CD8-positive, alpha-beta memory T cell (primary cell): Measurements from ENCODE around the gene HBS1L. TPM values are rescaled to one million over a fixed set of nuclear protein-coding genes. Genes with fewer than 3 reads are reported as not detected.
A peak's percentile ranks its signal among the peaks of the same experiment; 100 is the strongest.

Experiments used
- CTCF ChIA-PET: fragments of 350-600 bp; sonication (Branson Sonifier 250); formaldehyde crosslinking; loops from one replicate; lab custom pipeline; 2021; ENCODE audit warnings: antibody characterized with exemption; lab: Charles Lee
- POLR2A ChIA-PET: fragments of 350-600 bp; sonication (Branson Sonifier 250); formaldehyde crosslinking; loops from one replicate; lab custom pipeline; 2021; ENCODE audit warnings: antibody characterized with exemption; lab: Charles Lee
- DNase-seq, 5 donors: peaks; one replicate each; pipeline versions ENCODE4 v3.0.0 to v3.0.0-alpha.2; 2020 to 2022; ENCODE audit warnings: mixed read lengths in 1 of 5
- H3K27ac ChIP-seq: one replicate; pipeline ENCODE4 v1.7.0; 2013; ENCODE audit warnings: low read depth, mild to moderate bottlenecking, low read length, moderate library complexity
- H3K27me3 ChIP-seq: 2 replicates; pipeline ENCODE4 v1.7.0; 2013; ENCODE audit warnings: low read length, mild to moderate bottlenecking; ENCODE audit not compliant: insufficient read depth, poor library complexity, severe bottlenecking
- H3K36me3 ChIP-seq: 2 replicates; pipeline ENCODE4 v1.7.0; 2013; ENCODE audit warnings: mild to moderate bottlenecking, low read length, moderate library complexity; ENCODE audit not compliant: insufficient read depth
- H3K4me1 ChIP-seq: 2 replicates; pipeline ENCODE4 v1.7.0; 2013; ENCODE audit warnings: mild to moderate bottlenecking, low read length, moderate library complexity; ENCODE audit not compliant: insufficient read depth
- H3K4me3 ChIP-seq: 2 replicates; pipeline ENCODE4 v1.7.0; 2013; ENCODE audit warnings: mild to moderate bottlenecking, low read length
- H3K9me3 ChIP-seq: 2 replicates; pipeline ENCODE4 v1.7.0; 2013; ENCODE audit warnings: mild to moderate bottlenecking, low read length
- H3K27ac Mint-ChIP-seq, 8 donors: one replicate each; pipeline ENCODE4 v1.8.0; 2020 to 2021; ENCODE audit warnings: mixed read lengths in 8 of 8, mild to moderate bottlenecking in 6 of 8, inconsistent platforms in 3 of 8, moderate library complexity in 3 of 8
- H3K27me3 Mint-ChIP-seq, 2 donors: one replicate each; pipeline ENCODE4 v1.8.0; 2020 to 2021; ENCODE audit warnings: mixed read lengths in 2 of 2, mild to moderate bottlenecking in 1 of 2, moderate library complexity in 1 of 2
- H3K36me3 Mint-ChIP-seq, 3 donors: one replicate each; pipeline ENCODE4 v1.8.0; 2020 to 2021; ENCODE audit warnings: mixed read lengths in 3 of 3, inconsistent platforms in 1 of 3, mild to moderate bottlenecking in 1 of 3
- H3K4me1 Mint-ChIP-seq, 3 donors: one replicate each; pipeline ENCODE4 v1.8.0; 2020 to 2021; ENCODE audit warnings: mixed read lengths in 3 of 3, inconsistent platforms in 1 of 3, mild to moderate bottlenecking in 1 of 3
- H3K4me3 Mint-ChIP-seq, 7 donors: one replicate each; pipeline ENCODE4 v1.8.0; 2020 to 2021; ENCODE audit warnings: mixed read lengths in 7 of 7, mild to moderate bottlenecking in 6 of 7, moderate library complexity in 4 of 7, inconsistent platforms in 2 of 7
- H3K9me3 Mint-ChIP-seq, 5 donors: one replicate each; pipeline ENCODE4 v1.8.0; 2020 to 2022; ENCODE audit warnings: mixed read lengths in 5 of 5, mild to moderate bottlenecking in 3 of 5, moderate library complexity in 2 of 5, inconsistent platforms in 1 of 5
- polyA plus RNA-seq: library from polyadenylated mRNA; unstranded; fragments of 300-500 nt; fragmentation: Illumina TruSeq; gene quantifications from one replicate; pipeline ENCODE4 v1.2.3, GENCODE V29; 2021
- total RNA-seq, 2 experiments: library from RNA; stranded (reverse); gene quantifications; one replicate each; pipeline ENCODE4 v1.2.3, GENCODE V29; 2021

HBS1L gene
- total and polyA plus RNA-seq, 3 experiments from 2014 or later, result 45.6 to 147 (median 145) TPM

- H3K9me3 ChIP-seq, result no peaks in the 10 kb centered on the region
- H3K4me3 ChIP-seq, result no peak overlapping the region
- no peaks in the 10 kb centered on the region for H3K36me3 Mint-ChIP-seq
- H3K27ac ChIP-seq, result no peak overlapping the region
- H3K36me3 ChIP-seq, result no peaks in the 10 kb centered on the region
- ChIA-PET CTCF (interaction anchor here (1.0 kb wide), 2 partner anchors 43 to 91 kb away, joined by 3 to 5 read pairs; no protein-coding TSS in a partner anchor), POLR2A (interaction anchor here (1.4 kb wide), 1 partner anchor 10 kb away, joined by 8 read pairs; no protein-coding TSS in a partner anchor)
- no peaks in the 10 kb centered on the region for H3K27me3 ChIP-seq
- peaks cover 54% of the 10 kb centered on the region for H3K4me1 ChIP-seq
- no peak overlapping the region for H3K4me3 Mint-ChIP-seq
- no peaks in the 10 kb centered on the region for H3K9me3 Mint-ChIP-seq
- H3K27me3 Mint-ChIP-seq, result no peaks in the 10 kb centered on the region
- peaks cover 40 to 56% (median 46%) of the 10 kb centered on the region in 3 donors for H3K4me1 Mint-ChIP-seq
- H3K27ac Mint-ChIP-seq, result peak overlapping the region in 1 of 8 donors; percentile 92
- DNase-seq, result no peak
Observed at GRCh38 chr6:135093578-135093977, 39.0 kb upstream of the HBS1L start.

- Histone ChIP-seq H3K27me3 (no peaks in the 10 kb centered on the region), H3K9me3 (no peaks in the 10 kb centered on the region), H3K27ac (no peak overlapping the region), H3K36me3 (no peaks in the 10 kb centered on the region), H3K4me1 (peaks cover 62% of the 10 kb centered on the region), H3K4me3 (no peak overlapping the region)
- no peaks in the 10 kb centered on the region for H3K27me3 Mint-ChIP-seq
- ChIA-PET CTCF (interaction anchor here (0.9 to 1.0 kb wide), 3 partner anchors 44 to 88 kb away, joined by 3 read pairs; partner anchors contain the start of gene MYB), POLR2A (no interaction called here)
- H3K9me3 Mint-ChIP-seq, result no peaks in the 10 kb centered on the region
- no peaks in the 10 kb centered on the region for H3K36me3 Mint-ChIP-seq
- peak overlapping the region in 2 of 8 donors; percentile 49 to 67 for H3K27ac Mint-ChIP-seq
- H3K4me1 Mint-ChIP-seq, result peaks cover 48 to 64% (median 54%) of the 10 kb centered on the region in 3 donors
- H3K4me3 Mint-ChIP-seq, result peak overlapping the region in 1 of 7 donors; percentile 12
- DNase-seq, result no peak
Observed at GRCh38 chr6:135092724-135093123, 38.1 kb upstream of the HBS1L start.

- H3K9me3 Mint-ChIP-seq, result no peaks in the 10 kb centered on the region
- H3K36me3 ChIP-seq, result no peaks in the 10 kb centered on the region
- ChIA-PET CTCF (no interaction called here), POLR2A (no interaction called here)
- H3K27me3 ChIP-seq, result no peaks in the 10 kb centered on the region
- H3K27ac ChIP-seq, result no peak overlapping the region
- peak overlapping the region in 4 of 8 donors; percentile 1 to 59 (median 30) for H3K27ac Mint-ChIP-seq
- H3K4me1 Mint-ChIP-seq, result peaks cover 66 to 83% (median 72%) of the 10 kb centered on the region in 3 donors
- H3K27me3 Mint-ChIP-seq, result no peaks in the 10 kb centered on the region
- H3K4me3 ChIP-seq, result no peak overlapping the region
- H3K4me3 Mint-ChIP-seq, result peak overlapping the region in 1 of 7 donors; percentile 72
- no peaks in the 10 kb centered on the region for H3K36me3 Mint-ChIP-seq
- H3K9me3 ChIP-seq, result no peaks in the 10 kb centered on the region
- peaks cover 80% of the 10 kb centered on the region for H3K4me1 ChIP-seq
- no peak for DNase-seq
Observed at GRCh38 chr6:135090819-135091218, 36.2 kb upstream of the HBS1L start.

GRCh38 chr6:135089901-135090300 is 35.3 kb upstream of the HBS1L start:
- Mint-ChIP-seq H3K4me1 (peaks cover 64 to 76% (median 69%) of the 10 kb centered on the region in 3 donors), H3K9me3 (no peaks in the 10 kb centered on the region), H3K27ac (peak overlapping the region in 2 of 8 donors; percentile 1 to 22), H3K4me3 (peak overlapping the region in 1 of 7 donors; percentile 23), H3K36me3 (no peaks in the 10 kb centered on the region), H3K27me3 (no peaks in the 10 kb centered on the region)
- Histone ChIP-seq H3K36me3 (no peaks in the 10 kb centered on the region), H3K4me3 (no peak overlapping the region), H3K4me1 (peaks cover 76% of the 10 kb centered on the region), H3K27me3 (no peaks in the 10 kb centered on the region), H3K27ac (no peak overlapping the region), H3K9me3 (no peaks in the 10 kb centered on the region)
- DNase-seq, result no peak
- ChIA-PET POLR2A (interaction anchor here (0.6 kb wide), 1 partner anchor 14 kb away, joined by 8 read pairs; no protein-coding TSS in a partner anchor), CTCF (interaction anchor here (0.9 to 4.2 kb wide), 7 partner anchors 13 to 93 kb away, joined by 3 to 23 read pairs (median 4); no protein-coding TSS in a partner anchor)

- DNase-seq, result peak in 3 of 5 donors; percentile 20 to 50 (median 31)
- Mint-ChIP-seq H3K4me1 (peaks cover 56 to 68% (median 61%) of the 10 kb centered on the region in 3 donors), H3K9me3 (no peaks in the 10 kb centered on the region), H3K27ac (peak overlapping the region in 7 of 8 donors; percentile 15 to 93 (median 86)), H3K36me3 (no peaks in the 10 kb centered on the region), H3K4me3 (peak overlapping the region; percentile 71 to 86 (median 84)), H3K27me3 (no peaks in the 10 kb centered on the region)
- Histone ChIP-seq H3K36me3 (no peaks in the 10 kb centered on the region), H3K4me3 (peak overlapping the region; percentile 49), H3K27me3 (no peaks in the 10 kb centered on the region), H3K27ac (peak overlapping the region; percentile 9), H3K4me1 (peaks cover 68% of the 10 kb centered on the region), H3K9me3 (no peaks in the 10 kb centered on the region)
- CTCF ChIA-PET, result interaction anchor here (0.9 to 4.2 kb wide), 15 partner anchors 12 to 94 kb away, joined by 3 to 23 read pairs (median 4); partner anchors contain the start of gene HBS1L
- POLR2A ChIA-PET, result interaction anchor here (0.5 to 1.1 kb wide), 2 partner anchors 11 to 14 kb away, joined by 3 to 4 read pairs; no protein-coding TSS in a partner anchor
Observed at GRCh38 chr6:135088818-135089809, 34.5 kb upstream of the HBS1L start.

GRCh38 chr6:135088281-135088680 is 33.7 kb upstream of the HBS1L start:
- Histone ChIP-seq H3K27ac (no peak overlapping the region), H3K4me1 (peaks cover 60% of the 10 kb centered on the region)
- peak overlapping the region; percentile 55 to 78 (median 71) for H3K4me3 Mint-ChIP-seq

GRCh38 chr6:135087803-135088202 is 33.2 kb upstream of the HBS1L start:
- Histone ChIP-seq H3K27me3 (no peaks in the 10 kb centered on the region), H3K4me1 (peaks cover 55% of the 10 kb centered on the region), H3K9me3 (no peaks in the 10 kb centered on the region), H3K27ac (no peak overlapping the region), H3K36me3 (no peaks in the 10 kb centered on the region), H3K4me3 (peak overlapping the region; percentile 49)
- Mint-ChIP-seq H3K27ac (peak overlapping the region; percentile 74 to 97 (median 92)), H3K27me3 (no peaks in the 10 kb centered on the region), H3K4me1 (peaks cover 48 to 58% (median 53%) of the 10 kb centered on the region in 3 donors), H3K9me3 (peaks cover 0 to 5% (median 2%) of the 10 kb centered on the region in 5 donors), H3K4me3 (peak overlapping the region; percentile 55 to 78 (median 71)), H3K36me3 (peaks cover 0 to 2% (median 0%) of the 10 kb centered on the region in 3 donors)
- peak; percentile 9 to 82 (median 64) for DNase-seq
- CTCF ChIA-PET, result interaction anchor here (0.8 to 4.2 kb wide), 12 partner anchors 13 to 95 kb away, joined by 3 to 23 read pairs (median 4); partner anchors contain the start of genes HBS1L and MYB
- POLR2A ChIA-PET, result interaction anchor here (0.7 to 1.6 kb wide), 6 partner anchors 15 to 93 kb away, joined by 3 to 4 read pairs (median 4); partner anchors contain the start of genes HBS1L and MYB

More at GRCh38 chr6:135088281-135088680, 33.7 kb upstream of the HBS1L start:
- no peaks in the 10 kb centered on the region for H3K36me3 ChIP-seq
- peak overlapping the region in 7 of 8 donors; percentile 74 to 97 (median 92) for H3K27ac Mint-ChIP-seq
- ChIA-PET CTCF (interaction anchor here (0.8 to 4.2 kb wide), 14 partner anchors 13 to 95 kb away, joined by 3 to 23 read pairs (median 4); partner anchors contain the start of genes HBS1L and MYB), POLR2A (interaction anchor here (0.7 to 1.6 kb wide), 5 partner anchors 15 to 92 kb away, joined by 3 to 4 read pairs (median 3); partner anchors contain the start of genes HBS1L and MYB)
- no peaks in the 10 kb centered on the region for H3K36me3 Mint-ChIP-seq
- no peaks in the 10 kb centered on the region for H3K9me3 ChIP-seq
- H3K27me3 Mint-ChIP-seq, result no peaks in the 10 kb centered on the region
- H3K27me3 ChIP-seq, result no peaks in the 10 kb centered on the region
- no peaks in the 10 kb centered on the region for H3K9me3 Mint-ChIP-seq
- H3K4me1 Mint-ChIP-seq, result peaks cover 48 to 60% (median 53%) of the 10 kb centered on the region in 3 donors
- H3K4me3 ChIP-seq, result peak overlapping the region; percentile 49
- DNase-seq, result no peak
